Fibroblast of lung (primary cell): ENCODE data around the gene BTBD9.

ENCODE experiments used
- EZH2 ChIP-seq: IDR thresholded peaks from 2 replicates; pipeline ENCODE4 v1.5.1; 2012; ENCODE audit warnings: low read length, control low read depth, mild to moderate bottlenecking; ENCODE audit errors: missing control alignments
- TF ChIP-seq, protein P1 (sequence below), 2 donors: IDR thresholded peaks in 1 of 2; conservative IDR thresholded peaks in 1 of 2; 1 replicate in 1 of 2; 2 replicates in 1 of 2; pipeline ENCODE4 v1.5.1; 2011 to 2012; ENCODE audit warnings: low read length in 2 of 2, control low read depth in 1 of 2, inconsistent platforms in 1 of 2, low read depth in 1 of 2, mild to moderate bottlenecking in 1 of 2

DNA sequence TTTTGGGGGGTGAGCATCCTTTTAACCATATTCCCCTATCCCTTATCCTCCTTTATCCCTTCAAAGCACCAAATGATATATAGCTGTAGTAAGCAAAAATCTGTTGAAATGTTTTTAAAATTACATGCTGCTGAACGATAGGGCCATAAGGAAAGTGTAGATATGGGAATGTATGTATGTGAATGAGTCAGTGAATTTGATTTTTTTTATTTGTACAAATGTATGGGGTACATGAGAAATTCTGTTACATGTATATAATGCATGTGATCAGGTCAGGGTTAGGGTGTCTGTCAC lies 493.0 kb downstream of the BTBD9 start:
- TF ChIP-seq, protein P1, sequence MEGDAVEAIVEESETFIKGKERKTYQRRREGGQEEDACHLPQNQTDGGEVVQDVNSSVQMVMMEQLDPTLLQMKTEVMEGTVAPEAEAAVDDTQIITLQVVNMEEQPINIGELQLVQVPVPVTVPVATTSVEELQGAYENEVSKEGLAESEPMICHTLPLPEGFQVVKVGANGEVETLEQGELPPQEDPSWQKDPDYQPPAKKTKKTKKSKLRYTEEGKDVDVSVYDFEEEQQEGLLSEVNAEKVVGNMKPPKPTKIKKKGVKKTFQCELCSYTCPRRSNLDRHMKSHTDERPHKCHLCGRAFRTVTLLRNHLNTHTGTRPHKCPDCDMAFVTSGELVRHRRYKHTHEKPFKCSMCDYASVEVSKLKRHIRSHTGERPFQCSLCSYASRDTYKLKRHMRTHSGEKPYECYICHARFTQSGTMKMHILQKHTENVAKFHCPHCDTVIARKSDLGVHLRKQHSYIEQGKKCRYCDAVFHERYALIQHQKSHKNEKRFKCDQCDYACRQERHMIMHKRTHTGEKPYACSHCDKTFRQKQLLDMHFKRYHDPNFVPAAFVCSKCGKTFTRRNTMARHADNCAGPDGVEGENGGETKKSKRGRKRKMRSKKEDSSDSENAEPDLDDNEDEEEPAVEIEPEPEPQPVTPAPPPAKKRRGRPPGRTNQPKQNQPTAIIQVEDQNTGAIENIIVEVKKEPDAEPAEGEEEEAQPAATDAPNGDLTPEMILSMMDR (conservative IDR thresholded peaks at IDR 0.05 in 1 of 2, IDR thresholded peaks at IDR 0.05 in 1 of 2; ENCODE audit: low read depth in 1 of 2, low read length in 2 of 2) = no peak
- no peak for TF ChIP-seq EZH2
